GM18520 (cell line): ENCODE measurements around the gene ARRDC2.
"Not testable (repeated sequence)": the region's sequence is repeated elsewhere in the genome, so short reads cannot be mapped to it uniquely, and the experiment has no call there.

Experiments
- ATAC-seq: cut with Tn5 transposase; IDR thresholded peaks from one replicate; pipeline ENCODE4 v1.9.1; 2021; ENCODE audit not compliant: unreplicated experiment

ARRDC2 gene

GRCh38 chr19:18007917-18008673, at the start of gene ARRDC2:
TSS of gene ARRDC2 (plus strand) at chr19:18008170. CDS start at chr19:18008311, 141 bp downstream.
- ATAC-seq = no peak

DNA sequence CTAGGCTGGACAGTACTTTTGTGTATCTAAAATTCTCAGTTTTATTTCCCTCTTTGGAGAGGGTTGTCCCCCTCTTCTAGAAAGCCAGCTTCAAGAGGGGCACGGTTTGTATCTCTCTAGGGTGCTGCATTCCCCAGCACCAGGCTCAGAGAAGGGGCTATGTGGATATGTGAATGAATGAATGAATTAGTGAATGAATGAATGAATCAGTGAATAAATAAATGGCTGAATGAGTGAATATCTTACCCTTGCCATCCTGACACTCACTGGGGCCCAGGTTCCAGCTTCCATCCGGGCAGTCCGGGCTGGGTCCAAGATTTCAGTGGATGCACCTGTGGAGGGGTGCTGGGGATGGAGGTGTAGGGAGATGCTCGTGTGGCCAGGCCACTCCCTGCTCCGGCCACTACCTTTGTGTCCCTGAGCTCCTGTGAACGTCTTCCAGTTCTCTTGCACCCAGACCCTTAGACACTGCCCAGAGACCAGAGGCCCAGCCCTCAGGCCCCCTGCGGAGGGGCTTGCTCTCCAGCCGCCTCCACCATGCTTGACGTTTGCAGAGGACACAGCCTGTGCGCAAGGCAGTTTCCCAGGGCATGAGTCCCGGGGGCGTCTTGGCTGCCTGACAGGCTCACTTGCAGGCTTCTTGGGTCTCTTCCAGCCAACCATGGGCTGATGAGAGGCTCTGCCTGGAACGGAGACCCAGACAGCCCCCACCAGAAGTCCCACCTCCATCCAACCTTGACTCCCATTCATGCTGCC, 43.9 kb upstream of the ARRDC2 start:
- ATAC-seq = no peak

- ATAC-seq = no peak
These were observed 42.4 kb upstream of the ARRDC2 start for GRCh38 chr19:17965370-17966128.

DNA sequence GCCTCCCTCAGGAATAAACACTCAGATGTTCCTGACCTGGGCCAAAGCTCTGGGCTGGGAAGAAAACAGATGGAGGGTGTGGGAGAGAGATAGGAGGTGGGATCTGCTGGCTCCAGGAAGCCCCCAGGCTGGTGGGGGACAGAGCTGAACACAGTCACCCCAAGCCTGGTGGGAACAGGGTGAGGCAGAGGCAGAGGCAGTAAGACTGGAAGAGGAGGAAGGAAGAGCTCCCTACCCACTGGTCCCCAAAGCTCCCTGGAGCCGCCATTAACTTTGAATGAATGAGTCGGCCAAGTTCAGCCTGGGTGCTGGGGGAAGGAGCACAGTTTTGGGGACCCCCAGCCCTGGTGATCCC, 41.9 kb upstream of the ARRDC2 start:
- ATAC-seq = no peak

- ATAC-seq = no peak
These were observed 41.3 kb upstream of the ARRDC2 start, which contains the start of gene KCNN1 for GRCh38 chr19:17966550-17967256. TSS of gene KCNN1 (plus strand) at chr19:17967107. CDS start at chr19:17973889, 6,782 bp downstream.

DNA sequence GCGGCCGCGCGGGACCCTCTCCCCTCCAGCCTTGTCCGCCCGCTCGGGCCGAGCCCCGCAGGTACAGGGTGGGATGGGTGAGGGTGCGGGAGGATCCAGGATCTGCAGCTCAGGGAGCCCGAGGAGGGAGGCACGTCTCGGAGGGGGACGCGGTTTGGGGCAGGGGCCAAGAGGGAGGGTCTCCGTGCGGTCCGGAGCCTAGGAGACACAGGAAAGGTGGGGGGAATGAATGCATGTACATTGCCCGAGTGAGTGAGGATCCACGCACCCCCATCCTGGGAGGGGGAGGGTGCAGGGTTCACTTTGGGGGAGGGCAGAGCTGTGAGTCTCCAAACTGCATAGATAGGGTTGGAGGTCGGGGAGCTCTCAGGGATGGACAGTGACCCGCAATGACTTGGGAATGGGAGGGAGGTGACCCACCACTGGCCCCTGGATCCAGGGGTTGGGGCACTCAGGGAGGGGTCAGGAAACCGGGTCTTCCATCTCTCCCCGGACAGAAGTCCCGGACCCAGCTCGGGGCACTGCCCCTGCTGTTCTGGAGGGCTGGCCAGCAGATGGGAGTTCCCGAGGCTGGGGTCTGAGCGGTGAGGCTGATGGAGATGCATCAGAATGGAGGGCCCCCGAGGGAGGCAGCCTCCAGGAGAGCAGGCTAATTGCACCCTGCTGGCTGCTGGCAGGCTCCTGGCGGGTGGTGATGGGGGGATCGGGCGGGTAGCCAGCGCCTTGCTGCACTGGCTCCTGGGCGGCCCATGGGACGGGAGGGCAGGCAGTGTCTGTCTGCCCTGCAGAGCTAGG, 40.5 kb upstream of the ARRDC2 start:
- no peak for ATAC-seq

DNA sequence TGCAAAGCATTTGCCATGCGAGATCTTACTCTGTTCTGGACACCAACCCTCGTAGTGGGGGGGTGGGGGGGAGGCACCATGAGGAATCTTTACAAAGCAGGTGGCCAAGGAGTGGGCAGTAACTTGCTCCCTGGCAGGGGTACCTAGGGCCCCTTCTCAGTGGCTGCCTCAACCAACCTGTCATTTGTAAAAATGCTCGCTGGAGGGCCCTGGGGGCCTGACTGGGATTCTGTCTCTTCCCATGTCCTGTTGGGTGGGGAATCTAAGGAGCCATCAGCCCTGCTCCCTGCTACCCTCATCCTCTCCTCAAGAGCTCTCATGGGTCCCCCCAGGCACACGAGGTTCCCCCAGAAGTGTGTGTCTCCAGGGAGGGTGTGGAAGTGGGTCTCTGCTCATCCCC, 39.6 kb upstream of the ARRDC2 start:
- no peak for ATAC-seq

DNA sequence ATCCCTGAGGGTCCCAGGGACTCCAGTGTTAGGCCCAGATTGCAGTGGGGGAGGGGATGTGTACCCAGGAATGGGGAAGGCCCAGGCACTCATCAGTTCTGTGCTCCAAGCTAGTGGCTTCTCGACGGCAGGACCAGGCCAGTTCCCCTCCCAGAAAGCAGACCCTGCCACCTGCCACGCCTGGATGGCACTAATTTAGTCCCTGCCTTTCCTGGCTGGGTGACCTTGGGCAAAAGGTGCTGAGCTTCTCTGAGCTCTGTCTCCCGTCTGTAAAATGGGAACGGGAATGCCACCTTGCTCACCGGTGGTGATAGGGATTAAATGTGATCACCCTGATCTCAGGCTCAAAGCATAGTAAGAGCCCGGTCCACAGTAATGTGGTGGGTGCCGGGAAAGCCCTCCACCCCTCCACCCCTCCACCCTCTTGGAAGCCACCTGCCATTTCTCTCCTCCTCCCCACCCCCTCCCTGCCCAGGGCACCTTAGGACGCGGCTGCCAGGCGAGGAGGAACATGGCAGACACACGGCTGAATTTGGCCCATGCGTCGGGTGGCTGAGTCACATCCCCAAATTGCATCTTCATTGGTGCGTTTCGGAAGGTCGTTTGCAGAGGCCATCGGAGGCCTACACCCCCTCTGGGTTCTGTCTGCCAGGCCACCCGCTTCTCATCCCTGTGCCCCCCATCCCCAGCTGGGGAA, 38.7 kb upstream of the ARRDC2 start:
- ATAC-seq = no peak

DNA sequence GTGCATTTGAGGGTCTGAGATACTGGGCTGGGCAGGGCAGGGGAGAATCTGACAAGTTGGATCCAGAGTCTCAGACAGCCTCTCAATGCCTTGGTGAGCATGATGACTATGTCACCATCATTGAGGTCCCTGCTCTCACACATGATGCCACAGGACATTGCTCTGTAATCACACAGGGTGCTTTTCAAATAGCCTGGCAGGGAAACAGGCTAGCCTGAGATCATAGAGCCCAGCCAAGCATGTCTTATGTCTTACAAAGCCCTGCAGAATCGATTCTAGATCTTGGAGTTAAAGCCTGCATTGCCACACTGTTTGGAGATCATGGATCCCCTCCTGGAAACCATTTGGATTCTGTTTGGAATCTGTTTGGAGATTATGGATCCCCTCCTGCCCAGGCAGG, 35.7 kb upstream of the ARRDC2 start:
- ATAC-seq = no peak

GRCh38 chr19:17973759-17974158, 34.2 kb upstream of the ARRDC2 start:
- no peak for ATAC-seq

DNA sequence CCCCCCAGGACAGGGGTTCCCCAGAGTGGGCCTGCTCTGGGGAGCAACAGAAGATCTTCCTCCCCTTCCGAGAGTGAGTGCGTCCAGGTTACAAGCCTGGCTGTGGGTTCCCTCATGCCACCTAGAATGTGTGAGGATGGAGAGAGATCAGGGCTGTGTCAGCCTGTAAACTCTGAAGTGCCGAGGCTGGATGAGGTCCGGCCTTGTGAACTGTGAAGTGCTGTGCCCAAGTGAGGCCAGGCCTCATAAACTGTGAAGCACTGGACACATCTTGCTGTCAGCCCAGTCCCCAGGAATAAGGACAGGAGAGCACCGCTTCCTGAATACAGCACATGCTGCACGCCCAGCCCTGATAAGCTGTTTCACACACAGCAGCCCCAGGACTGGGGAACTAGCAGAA, 33.4 kb upstream of the ARRDC2 start:
- no peak for ATAC-seq

- ATAC-seq = no peak
These were observed 32.9 kb upstream of the ARRDC2 start for GRCh38 chr19:17975032-17975431.

DNA sequence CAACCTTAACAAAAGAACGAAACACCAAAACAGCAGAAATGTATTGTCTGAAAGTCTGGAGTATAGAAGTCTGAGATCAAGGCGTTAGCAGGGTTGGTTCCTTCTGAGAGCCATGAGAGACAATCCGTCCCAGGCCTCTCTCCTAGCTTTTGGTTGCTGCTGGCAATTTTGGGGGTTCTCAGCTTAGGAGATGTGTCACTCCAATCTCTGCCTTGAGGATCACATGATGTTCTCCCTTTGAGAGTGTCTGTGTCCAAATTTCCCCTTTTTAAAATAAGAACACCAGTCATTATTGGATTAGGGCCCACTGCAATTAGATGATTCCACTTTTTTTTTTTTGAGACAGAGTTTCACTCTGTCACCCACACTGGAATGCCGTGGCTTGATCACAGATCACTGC, 30.9 kb upstream of the ARRDC2 start:
- no peak for ATAC-seq

DNA sequence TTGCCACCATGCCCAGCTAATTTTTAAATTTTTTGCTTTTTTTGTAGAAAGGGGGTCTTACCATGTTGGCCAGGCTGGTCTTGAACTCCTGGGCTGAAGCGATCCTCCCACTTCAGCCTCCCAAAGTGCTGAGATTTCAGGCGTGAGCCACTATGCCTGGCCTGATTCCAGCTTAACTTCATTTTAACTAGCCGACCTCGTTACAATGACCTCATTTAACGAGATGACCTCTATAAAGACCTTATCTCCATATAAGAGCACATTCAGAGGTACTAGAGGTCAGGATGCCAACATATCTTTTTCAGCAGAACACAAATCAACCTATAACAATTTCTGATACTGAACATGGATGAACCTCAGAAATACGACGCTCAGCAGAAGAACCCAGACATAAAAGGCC, 30.5 kb upstream of the ARRDC2 start:
- no peak for ATAC-seq

- no peak for ATAC-seq
These were observed 26.4 kb upstream of the ARRDC2 start for GRCh38 chr19:17981611-17982010.

GRCh38 chr19:17982430-17982829, 25.5 kb upstream of the ARRDC2 start:
- ATAC-seq = no peak

DNA sequence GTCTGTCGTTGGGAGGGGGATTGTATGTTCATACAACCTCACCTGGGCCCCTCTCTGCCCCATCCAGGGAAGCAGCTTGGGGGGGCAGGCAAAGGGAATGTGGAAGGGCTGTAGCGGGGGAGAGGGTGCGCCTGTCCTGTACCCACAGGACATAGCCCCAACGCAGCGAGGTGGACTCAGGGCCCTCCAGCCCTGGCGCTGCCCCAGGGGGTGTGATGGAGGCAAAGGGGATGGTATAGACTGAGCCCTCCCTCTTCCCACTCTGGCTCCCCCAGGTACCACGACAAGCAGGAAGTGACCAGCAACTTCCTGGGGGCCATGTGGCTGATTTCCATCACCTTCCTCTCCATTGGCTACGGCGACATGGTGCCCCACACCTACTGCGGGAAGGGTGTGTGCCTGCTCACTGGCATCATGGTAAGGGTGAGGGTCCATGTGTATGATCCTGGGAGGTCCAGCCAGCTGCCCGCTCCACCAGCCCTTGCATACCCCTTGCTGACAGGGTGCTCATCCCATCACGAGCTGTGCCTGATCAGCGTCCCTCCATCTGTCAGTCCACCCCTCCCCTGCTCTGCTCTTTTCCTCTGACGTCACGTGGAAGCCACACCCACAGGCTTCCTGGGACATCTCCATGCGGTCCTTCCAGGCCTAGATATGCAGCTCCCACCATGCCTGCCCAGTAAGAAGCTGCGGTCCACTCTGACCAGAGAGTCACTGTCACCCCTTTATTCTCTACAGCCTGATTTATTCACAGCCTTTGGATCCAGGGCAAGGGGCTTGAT, 22.7 kb upstream of the ARRDC2 start:
- ATAC-seq = no peak

DNA sequence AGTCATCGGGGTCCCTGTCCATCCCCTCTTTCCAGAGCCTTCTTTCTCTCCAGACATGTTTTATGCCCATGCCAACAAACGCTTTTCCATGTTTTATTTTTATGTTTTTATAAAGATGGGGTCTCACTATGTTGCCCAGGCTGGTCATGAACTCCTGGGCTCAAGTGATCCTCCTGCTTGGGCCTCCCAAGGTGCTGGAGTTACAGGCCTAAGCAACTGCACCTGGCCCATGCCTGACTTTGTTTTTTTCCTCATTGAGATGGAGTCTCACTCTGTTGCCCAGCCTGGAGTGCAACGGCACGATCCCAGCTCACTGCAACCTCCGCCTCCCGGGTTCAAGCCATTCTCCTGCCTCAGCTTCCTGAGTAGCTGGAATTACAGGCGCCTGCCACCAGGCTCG, 21.4 kb upstream of the ARRDC2 start:
- not testable (repeated sequence) for ATAC-seq

- ATAC-seq = no peak
These were observed 19.8 kb upstream of the ARRDC2 start for GRCh38 chr19:17988161-17988560.
